SW480 (cell line): ENCODE measurements around the gene MGAT5.
"Not testable (repeated sequence)": the region's sequence is repeated elsewhere in the genome, so short reads cannot be mapped to it uniquely, and the experiment has no call there.

Source experiments
- DNase-seq: peaks from one replicate; pipeline ENCODE4 v3.0.0-alpha.2; 2016; ENCODE audit warnings: low spot score

The MGAT5 gene

DNA sequence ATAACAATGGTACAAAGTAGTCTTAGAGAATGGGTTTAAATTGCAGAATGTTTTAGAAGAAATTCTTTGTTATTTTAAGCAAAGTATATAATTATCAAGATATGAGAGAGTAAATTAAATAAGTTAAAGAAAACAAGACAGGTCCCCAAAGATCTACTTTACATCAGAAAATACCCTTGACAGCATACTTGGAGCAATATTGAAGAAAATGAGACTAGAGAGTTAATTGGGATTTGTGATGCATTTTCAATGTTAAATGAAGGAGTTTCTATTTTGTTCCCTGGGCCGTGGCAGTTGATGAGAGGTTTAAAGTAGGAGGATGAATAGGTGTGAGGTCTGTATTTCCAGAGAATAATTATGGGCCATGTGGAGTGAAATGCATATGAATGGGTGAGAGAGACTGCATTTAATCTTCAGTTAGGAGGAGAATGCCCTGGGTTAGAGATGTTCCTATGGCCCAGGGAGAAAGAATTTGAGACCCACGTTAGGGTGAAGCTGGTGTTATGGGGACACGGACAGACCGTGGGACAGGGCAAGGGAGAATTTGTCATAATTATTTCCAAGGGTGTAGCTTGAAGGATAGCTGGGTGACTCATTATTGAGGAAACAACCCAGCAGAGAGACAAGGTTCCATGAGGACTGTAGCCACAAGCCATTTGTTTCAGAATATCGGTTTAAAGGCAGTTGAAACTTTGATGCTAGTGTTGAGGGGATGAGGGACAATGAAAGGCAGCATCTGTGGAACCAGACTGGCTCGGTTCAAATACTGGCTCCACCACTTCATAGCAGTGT, 22.7 kb downstream of the MGAT5 start:
- no peak for DNase-seq

DNA sequence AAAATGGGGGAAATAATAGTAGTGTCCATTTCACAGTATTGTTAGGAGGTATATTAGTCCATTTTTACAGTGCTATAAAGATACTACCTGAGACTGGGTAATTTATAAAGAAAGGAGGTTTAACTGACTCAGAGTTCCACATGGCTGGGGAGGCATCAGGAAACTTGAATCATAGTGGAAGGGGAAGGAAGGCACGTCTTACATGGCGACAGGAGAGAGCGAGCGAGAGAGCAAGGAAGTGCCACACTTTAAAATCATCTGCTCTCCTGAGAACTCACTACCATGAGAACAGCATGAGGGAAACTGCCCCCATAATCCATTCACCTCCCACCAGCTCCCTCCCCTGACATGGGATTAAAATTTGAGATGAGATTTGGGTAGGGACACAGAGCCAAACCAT, 23.4 kb downstream of the MGAT5 start:
- no peak for DNase-seq

DNA sequence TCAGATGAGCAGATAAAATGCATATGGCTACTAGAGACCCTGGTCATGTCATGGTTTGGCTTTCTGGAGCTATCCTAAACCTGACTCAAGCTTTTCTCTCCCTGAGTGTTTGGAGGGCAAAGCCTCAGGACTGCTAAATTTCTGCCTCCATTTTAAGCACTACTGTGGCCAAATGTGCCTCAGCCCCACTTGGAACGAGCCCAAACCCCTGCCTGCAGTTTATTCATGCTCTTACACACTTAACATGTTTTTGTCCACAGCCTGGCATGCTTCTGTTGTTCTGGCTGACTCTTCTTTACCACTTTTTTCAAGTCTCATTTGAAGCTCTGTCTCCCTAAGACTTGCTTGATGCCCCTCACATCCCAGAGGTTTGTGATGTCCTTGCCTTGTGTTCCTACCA, 24.7 kb downstream of the MGAT5 start:
- DNase-seq, result no peak

DNA sequence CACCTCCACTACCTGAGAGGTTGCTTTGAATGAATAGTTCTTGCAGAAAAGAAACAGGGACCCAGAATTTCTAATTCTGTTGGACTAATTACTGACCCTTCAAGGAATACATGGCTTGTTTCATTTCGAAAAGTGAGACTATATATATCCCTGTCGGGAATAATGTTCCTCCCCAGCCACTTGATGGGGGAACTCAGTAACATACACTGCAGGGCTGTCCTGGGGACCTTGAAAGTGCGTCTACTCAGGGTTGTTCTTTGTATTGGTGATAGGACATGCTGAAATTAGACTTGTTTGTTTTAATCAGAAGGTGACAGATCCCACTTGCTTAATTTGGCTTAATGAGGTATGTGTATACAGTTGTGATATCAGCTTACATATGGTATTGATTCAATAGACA, 25.5 kb downstream of the MGAT5 start:
- DNase-seq, result no peak

DNA sequence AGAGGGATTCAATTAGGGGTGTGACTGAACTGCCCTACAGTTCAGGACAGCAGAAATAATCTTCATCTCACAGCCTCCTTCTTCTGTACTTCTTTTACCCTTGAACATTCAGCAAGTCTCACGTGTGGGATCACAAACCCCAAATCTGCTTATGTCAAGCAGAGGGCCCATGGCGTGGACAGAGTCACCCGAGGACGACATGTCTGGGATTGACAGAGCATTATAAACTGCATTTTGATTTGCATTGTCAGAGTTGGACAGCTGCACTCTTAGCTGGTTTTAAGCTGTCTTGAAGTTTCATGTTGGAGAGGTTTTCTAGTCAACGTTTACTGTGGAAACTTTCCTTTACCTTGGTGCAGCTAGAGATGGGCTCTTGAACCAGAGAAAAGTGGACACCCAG, 26.4 kb downstream of the MGAT5 start:
- no peak for DNase-seq

DNA sequence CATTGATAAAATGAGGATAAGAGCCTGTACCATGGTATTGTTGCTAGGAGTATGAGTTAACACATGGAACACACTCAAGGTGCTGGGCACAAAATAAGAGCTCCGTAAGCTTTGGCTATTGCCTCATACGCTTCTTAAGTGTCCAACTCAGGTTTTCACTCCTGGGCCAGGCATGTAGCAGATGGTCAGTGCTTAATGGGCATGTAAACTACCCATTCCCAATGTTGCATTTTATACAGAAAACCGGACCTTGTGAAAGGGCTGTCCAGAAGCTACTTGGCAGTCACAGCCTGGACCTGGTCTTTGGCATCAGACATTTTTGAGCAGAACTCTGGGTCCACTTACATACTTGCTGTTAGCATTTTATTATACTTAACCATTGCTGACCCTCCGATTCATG, 26.9 kb downstream of the MGAT5 start:
- no peak for DNase-seq

DNA sequence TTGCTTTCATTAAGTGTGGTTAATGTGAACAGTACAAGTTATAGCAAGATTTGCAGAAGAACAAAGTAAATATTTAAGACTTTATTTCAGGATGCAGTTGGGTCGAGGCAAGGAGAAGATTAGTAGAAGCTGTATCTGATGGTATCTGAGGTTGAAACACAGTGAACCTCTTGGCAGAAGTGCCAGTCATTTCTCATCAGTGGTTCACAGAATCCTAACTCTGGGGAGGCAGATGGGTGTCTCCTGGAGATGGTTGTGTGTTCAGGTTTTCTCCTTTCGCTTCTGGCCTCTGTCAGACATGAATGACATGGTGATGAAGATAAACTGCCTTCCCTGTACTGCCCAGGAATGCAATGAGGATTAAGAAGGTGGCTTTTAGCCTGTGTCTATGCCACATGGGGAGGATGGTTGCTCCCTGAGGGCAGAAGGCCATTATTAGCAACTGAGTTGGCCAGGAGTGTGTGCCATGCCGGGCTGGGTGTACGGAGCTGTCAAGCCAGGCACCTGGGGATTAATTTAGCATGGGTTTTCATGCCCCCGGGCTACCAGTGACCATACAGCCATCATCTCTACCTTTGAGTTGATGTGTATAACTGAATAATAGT, 28.0 kb downstream of the MGAT5 start:
- DNase-seq, result no peak

DNA sequence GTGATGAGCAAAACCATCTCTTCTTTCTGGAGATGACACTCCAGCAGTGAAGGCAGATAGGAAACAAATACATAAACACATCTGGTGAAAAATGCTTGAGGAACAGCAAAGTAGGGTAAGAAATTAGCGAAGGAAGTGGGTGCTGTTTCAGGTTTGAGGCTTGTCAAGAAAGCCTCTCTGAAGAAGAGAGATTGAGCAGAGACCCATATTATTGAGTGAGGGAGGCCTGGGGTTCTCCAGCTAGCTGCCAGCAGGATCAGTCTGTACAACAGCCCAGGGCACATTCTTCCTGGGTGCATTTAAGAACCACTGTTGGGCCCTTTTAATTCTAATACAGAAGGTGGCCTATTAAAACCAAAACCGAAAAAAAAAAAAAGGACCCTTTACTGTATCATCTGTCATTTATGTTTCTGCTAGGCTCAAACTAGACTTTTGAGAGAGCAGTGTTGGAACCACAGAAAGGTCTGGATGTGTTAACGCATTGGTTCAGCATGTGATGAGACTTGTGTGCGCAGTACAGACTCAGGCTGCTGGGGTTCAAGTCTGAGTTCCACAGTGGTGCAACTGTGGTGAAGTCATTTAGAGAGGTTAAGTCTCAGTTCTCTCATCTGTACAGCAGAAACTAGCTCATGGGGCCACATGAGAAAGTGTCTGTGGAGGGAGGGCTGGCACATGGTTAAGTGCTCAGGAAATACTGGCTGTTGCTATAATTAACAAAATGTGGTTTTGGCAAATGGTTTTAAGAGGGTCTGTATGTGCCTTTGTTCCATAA, 28.9 kb downstream of the MGAT5 start:
- no peak for DNase-seq

DNA sequence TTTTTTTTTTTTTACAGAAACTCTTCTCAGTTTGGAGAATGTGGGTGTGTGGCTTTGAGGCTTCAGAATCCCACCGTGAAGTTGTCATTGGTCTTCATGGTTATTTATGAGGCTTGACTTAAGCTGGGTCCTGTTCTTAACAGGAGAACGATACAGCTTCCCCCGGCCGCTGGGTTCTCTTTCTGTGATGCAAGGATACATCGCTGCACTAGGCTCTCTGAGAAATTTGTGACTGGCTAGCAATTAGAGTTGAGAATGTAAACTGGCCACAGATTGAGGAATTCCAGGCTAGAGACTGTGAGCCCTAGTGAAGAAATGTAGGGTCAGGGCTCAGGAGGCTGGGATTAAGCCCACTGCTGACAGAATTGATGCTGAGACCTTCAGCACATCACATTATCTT, 29.8 kb downstream of the MGAT5 start:
- no peak for DNase-seq

DNA sequence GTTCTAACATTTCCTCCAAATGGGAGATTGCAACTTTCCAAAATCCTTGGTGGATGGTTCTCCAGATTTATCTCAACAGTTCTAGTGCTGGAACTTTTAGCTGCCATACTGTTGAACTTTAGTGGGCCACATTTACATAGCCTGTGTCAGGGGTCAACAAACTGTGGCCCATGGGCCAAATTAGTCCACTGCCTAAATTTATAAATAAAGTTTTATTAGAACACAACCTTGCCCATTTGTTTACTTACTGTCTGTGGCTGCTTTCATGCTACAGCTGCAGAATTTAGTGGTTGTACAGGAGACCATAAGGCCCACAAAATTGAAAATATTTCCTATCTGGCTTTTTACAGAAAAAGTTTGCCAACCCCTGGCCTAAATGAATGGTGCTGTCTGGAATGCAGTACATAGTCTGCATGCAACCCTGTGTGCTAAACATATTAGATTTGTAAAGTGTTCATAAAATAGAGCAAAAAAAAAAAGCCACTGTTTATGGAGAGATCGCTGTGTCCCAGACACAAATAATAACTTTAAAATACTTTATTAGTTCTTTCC, 30.3 kb downstream of the MGAT5 start:
- DNase-seq, result no peak

DNA sequence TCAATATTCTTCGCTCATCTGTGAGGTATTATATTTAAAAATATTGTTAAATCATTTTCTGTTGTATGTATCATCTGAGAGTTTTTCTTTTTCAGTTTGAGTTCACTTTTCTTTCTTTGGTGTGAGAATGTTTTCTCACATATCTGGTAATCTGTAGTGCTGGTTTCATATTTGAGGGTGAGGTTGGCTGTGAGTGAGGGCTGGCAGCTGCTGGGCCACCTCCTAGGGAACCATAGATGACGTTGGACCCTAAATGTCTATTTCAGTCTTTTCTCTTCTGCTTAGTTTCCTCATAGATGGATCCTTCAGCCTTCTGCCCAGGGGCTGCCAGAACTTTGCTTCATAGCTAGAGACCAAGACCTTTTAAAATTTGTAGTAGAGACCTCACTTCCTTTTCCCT, 33.5 kb downstream of the MGAT5 start:
- DNase-seq, result no peak

DNA sequence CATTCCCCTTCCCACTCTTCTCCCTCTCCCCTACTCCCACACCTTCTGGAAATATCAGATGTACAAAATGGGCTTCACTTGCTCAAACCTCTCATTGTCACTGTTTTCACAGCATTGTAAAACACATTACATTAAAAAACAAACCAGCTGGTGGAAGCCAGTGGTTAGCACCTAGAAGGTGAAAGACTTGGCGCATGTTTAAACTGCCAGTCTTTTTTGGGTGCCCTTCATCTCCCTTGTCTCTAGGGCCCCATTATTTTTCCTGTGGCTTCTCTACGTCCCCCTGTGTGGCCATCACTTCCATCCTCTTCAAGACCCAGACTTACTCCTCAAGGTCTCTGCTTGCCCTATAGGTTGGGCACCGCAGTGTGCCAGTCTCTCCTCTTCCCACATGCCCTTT, 34.9 kb downstream of the MGAT5 start:
- DNase-seq, result no peak

DNA sequence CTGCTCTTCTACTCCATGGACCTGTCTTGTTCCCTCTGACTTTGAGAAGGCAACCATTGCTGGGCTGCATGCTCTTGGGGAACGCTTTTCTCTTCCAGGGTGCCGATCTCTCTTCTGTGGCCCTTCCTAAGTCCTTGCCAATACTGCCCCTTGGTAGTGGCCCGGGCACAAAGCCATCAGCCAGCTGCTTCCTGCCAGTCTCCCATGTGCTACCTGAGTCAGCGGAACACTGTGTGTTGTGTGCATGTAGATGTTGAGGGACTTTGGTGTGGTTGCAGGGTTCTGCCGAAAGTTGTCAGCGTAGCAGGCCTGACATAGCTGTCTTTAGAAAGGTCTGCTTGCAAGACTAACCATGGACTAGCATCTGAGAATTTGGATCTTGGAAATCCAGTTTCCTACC, 35.4 kb downstream of the MGAT5 start:
- no peak for DNase-seq

DNA sequence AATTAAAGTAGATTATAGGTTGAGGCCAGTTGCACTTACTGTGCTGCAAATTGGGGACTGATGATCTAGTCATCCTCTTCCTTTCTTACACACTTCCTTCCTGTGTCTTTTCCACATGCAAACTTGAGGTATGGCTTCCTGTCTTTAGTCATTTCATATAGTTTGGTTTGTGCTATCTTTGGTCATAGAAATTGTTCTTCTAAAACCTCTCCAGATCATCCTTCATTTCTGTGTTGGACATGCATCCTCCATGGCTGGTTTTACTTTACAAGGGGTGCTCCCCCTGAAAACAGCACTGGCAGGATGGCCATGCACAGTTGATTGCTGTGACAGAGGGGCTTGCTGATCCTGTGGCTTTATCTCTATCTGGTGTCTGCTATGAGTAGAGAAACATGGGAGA, 36.5 kb downstream of the MGAT5 start:
- DNase-seq, result no peak

DNA sequence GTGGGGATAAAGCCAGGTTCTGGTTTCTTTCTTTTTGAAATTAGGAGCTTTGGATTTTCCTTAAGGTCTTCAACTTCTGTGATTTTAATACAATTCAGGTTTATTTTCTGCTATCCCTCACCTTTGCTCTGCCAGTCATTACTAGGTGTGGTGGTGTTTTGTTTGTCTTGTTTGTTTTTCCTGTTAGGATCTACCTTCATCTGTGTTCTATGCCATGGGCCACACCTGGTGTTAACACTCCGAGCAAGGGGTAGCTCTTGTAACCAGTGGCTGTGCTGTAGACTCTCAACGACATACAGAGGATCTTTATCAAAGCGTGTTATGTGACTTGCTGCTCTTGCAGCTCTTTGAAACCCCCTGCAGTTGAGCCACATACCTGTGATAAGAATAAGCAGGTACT, 38.6 kb downstream of the MGAT5 start:
- DNase-seq, result no peak

DNA sequence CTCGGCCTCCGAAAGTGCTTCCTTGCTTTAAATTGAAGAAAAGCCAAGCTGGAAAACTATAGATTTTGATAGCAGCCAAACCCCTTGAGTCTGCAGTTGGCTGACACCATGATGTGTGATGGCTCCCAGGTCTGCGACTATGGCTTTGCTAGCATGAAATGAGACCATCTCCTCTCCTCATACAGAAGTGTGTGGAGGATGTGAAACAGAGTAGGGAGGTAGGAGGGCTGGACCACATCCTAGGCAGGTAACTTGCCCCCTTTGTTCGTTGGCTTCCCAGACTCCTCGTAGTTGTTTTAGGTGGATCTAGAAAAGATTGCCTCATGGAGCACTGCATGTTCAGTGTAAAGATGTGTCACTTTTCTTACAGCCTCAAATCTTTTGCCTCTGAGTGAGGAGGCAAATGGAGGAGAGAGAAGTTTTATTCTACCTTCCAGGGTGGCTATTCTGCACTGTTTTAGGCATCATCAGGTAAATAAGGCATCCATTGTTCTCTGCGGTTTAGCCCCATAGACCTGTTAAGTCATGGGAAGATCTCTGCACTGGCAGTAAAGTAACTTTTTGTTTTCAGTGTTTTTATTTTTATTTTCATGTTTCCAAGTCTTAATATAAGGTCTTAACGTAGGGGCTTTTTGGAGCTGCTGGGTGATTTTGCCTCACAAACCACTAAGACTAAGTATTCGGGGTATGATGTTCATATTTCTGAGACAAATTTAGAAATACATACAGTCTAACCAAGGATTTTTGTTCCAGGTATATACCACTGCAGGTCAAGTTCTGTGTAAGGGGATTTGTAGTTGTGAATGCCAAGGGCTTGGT, 40.1 kb downstream of the MGAT5 start:
- no peak for DNase-seq

DNA sequence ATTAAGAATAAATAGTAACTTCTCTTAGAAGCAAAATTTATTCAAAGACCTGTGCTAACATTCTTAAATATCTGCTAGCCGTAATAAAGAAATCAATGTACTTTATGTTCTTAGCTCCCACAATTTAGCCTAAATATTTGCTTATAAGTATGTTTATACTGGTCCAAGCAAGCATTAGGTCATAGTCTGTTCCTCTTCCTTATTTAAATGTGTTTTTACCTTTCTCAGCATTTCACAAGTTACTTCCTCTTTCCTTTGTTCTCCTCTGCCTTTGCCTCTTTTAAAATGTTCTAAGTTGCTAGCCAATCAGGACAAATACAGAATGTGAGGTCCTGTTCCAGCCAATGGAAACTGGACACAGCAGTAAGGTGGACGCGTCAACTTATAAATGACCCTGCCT, 40.7 kb downstream of the MGAT5 start:
- not testable (repeated sequence) for DNase-seq

DNA sequence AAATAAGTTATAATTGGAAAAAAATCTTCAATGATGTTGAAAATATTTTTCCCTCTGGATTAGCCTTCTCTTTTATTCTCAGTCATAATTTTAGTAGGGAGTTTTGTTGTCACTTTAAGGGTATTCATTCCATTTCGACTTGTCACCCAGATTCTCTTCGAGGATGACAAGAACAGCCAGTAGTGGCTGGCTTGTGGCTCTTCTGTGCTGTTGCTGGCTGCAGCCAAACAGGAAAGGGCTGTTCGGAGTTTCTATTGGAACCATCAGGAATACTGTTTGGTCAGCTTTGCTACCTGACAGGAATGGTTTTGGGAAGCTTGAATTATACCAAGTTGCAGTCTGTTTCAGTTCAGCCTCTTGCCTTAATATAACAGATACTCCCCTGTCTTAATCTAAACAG, 41.6 kb downstream of the MGAT5 start:
- DNase-seq, result no peak

DNA sequence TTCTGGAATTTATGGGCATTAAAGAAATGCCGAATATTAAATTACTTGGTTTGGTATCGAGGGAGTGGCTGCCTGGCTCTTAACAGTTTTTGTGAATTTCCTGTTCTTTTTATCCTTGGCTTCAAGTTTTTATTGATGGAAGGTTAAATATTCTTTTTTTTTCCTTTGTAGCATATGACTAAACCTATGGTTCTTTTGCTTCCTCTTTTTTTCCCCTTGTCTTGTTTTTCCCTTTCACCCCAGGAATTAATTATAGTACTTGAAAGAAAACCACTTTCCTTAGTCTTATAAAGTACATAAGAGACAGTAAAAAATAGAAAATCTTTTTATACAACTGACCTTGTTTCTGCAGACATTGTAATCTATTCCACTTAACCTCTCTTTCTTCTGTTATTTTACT, 42.4 kb downstream of the MGAT5 start:
- DNase-seq, result no peak

DNA sequence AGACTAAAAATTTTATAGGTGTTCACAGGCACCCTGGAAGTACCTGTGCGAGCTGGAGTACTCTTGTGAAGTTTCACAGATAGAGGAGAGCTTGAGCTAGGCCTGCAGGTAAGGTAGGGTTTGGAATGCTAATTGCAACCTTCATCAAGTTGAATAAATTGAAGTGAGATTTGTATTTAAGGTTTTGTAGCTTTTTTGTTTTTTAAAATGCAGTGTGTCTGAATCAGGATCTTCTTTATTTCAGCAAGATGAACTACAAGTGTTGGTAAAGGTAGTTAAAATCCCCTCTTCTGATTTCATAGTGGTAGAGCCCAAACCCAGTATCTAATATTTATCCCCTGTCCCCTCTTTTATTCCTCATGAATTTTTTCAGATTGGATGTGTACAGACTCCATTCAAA, 45.5 kb downstream of the MGAT5 start:
- DNase-seq, result no peak

DNA sequence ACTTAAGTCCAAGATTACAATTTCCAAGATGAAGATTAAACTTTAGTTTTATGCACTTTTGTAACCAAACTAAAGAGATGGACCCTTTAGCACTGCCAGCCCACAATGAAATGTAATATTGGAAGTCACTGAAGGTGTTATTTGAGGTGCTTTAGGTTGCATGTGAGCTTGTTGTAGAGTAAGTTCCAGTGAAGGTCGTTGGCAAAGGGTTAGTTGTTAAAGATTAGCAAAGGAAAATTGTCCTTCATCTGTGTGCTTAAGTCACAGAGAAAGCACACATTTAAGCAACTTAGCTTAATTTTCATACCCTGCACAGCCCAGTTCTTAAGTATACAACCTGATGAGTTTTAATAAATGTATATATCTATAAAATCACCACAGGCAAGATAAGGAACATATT, 46.7 kb downstream of the MGAT5 start:
- no peak for DNase-seq
